Fibroblast of villous mesenchyme (primary cell): Measurements from ENCODE around the gene NSMCE1. TPM values are rescaled to one million over a fixed set of nuclear protein-coding genes. Genes with fewer than 3 reads are reported as not detected.

Source experiments
- DNase-seq: peaks from one replicate; pipeline ENCODE4 v3.0.0-alpha.2; 2010; ENCODE audit warnings: low read depth
- H3K4me3 ChIP-seq: 2 replicates; pipeline ENCODE4 v1.5.1; 2011; ENCODE audit warnings: low read depth, mild to moderate bottlenecking, low read length
- CTCF ChIP-seq: IDR thresholded peaks from 2 replicates; pipeline ENCODE4 v1.5.1; 2012; ENCODE audit warnings: low read depth, mild to moderate bottlenecking, low read length; ENCODE audit not compliant: insufficient read depth
- total RNA-seq: library from RNA; depleted of rRNA; stranded (reverse); fragments of >200 nt; gene quantifications from 2 replicates; pipeline ENCODE4 v1.2.3, GENCODE V29; 2012

Gene NSMCE1
- total RNA-seq, 1 donor = 69.1 TPM

- DNase-seq = no peak
- TF ChIP-seq CTCF = no peak
- peak overlapping the region; percentile 36 for H3K4me3 ChIP-seq
Measured at GRCh38 chr16:27242398-27242797, 26.2 kb downstream of the NSMCE1 start.

- no peak for TF ChIP-seq CTCF
- peak; percentile 63 for DNase-seq
- no peak overlapping the region for H3K4me3 ChIP-seq
Measured at GRCh38 chr16:27241658-27242057, 26.9 kb downstream of the NSMCE1 start.

GRCh38 chr16:27240948-27241531 lies 27.5 kb downstream of the NSMCE1 start:
- no peak for TF ChIP-seq CTCF
- no peak overlapping the region for H3K4me3 ChIP-seq
- peak; percentile 95 for DNase-seq

GRCh38 chr16:27239906-27240655 lies 28.5 kb downstream of the NSMCE1 start:
- peak; percentile 78 for DNase-seq
- no peak for TF ChIP-seq CTCF
- no peak overlapping the region for H3K4me3 ChIP-seq

- no peak for DNase-seq
- no peak for TF ChIP-seq CTCF
- H3K4me3 ChIP-seq = no peak overlapping the region
Measured at GRCh38 chr16:27239026-27239425, 29.5 kb downstream of the NSMCE1 start.

GRCh38 chr16:27238591-27238990 lies 30.0 kb downstream of the NSMCE1 start:
- H3K4me3 ChIP-seq = no peak overlapping the region
- no peak for DNase-seq
- no peak for TF ChIP-seq CTCF

GRCh38 chr16:27238016-27238587 lies 30.5 kb downstream of the NSMCE1 start:
- no peak for TF ChIP-seq CTCF
- DNase-seq = no peak

More at GRCh38 chr16:27238016-27238587, 30.5 kb downstream of the NSMCE1 start:
- no peak overlapping the region for H3K4me3 ChIP-seq
